Lower leg skin (tissue), 4 donors: ENCODE measurements around the gene LRIT1. TPM values are rescaled to one million over a fixed set of nuclear protein-coding genes. Genes with fewer than 3 reads are reported as not detected.
"Not testable (repeated sequence)": the region's sequence is repeated elsewhere in the genome, so short reads cannot be mapped to it uniquely, and the experiment has no call there.

Experiments
- DNase-seq, 2 donors: peaks; one replicate each; pipeline ENCODE4 v3.0.0-alpha.2; 2019; ENCODE audit warnings: low spot score in 2 of 2
- H3K4me3 ChIP-seq: fragments of 200-600 bp; sonication (generic); 2 replicates; pipeline ENCODE4 v1.5.1; 2017; ENCODE audit warnings: mild to moderate bottlenecking, low read depth; ENCODE audit not compliant: poor library complexity, severe bottlenecking
- POLR2A ChIP-seq, 2 donors: fragments of 450-650 bp; IDR thresholded peaks; one replicate each; pipeline ENCODE4 v1.6.1; 2016 to 2017; ENCODE audit warnings: antibody characterized with exemption in 2 of 2, mild to moderate bottlenecking in 1 of 2, moderate library complexity in 1 of 2
- WGBS, 2 donors: methylation state at CpG; one replicate each; pipeline ENCODE4 v1.1.5; 2018; 5-methylcytosine and 5-hydroxymethylcytosine counted together
- intact Hi-C: fragments of 100-400 bp; cut with DNase I; formaldehyde crosslinking; loops from one replicate; pipeline ENCODE4 v1.15.0; 2023; ENCODE audit warnings: low total_unique reads
- total RNA-seq, 4 donors: library from RNA; depleted of rRNA; stranded (reverse); fragments of >200 nt; gene quantifications; one replicate each; pipeline ENCODE4 v1.1.0, GENCODE V29; 2016
- TF ChIP-seq, protein P1 (sequence below), 3 donors: fragments of 450-650 bp; IDR thresholded peaks; one replicate each; pipeline ENCODE4 v1.5.1; 2016; ENCODE audit warnings: antibody characterized with exemption in 3 of 3, mild to moderate bottlenecking in 3 of 3, moderate library complexity in 2 of 3

LRIT1 gene, protein sequence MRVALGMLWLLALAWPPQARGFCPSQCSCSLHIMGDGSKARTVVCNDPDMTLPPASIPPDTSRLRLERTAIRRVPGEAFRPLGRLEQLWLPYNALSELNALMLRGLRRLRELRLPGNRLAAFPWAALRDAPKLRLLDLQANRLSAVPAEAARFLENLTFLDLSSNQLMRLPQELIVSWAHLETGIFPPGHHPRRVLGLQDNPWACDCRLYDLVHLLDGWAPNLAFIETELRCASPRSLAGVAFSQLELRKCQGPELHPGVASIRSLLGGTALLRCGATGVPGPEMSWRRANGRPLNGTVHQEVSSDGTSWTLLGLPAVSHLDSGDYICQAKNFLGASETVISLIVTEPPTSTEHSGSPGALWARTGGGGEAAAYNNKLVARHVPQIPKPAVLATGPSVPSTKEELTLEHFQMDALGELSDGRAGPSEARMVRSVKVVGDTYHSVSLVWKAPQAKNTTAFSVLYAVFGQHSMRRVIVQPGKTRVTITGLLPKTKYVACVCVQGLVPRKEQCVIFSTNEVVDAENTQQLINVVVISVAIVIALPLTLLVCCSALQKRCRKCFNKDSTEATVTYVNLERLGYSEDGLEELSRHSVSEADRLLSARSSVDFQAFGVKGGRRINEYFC
- under 1 TPM in 1 of 4 donors, not detected in 3; 0.19 TPM for total RNA-seq

DNA sequence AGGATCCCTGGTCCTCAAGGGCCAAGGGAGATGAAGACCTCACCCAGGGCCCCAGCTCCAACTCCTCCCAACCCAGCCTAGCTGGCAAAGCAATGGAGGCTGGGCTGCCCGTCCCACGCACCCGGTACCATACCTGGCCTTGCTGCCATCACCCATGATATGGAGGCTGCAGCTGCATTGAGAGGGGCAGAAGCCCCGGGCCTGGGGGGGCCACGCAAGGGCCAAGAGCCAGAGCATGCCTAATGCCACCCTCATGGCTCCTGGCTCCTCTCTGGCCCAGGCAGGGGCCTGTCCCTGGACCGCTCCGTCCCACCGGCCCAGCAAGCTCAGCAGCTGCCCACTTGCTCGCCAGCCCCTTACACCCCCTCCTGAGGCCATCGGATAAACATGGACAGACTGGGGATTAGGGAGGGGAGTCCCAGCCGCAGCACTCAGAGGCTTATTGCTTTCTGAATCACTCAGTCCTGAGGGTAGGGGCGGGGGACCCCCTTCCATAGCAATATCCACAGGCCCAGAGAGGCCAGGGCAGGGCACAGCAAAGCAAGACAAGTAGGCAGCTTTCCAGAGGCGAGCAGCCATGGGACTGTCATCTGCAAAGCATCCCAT, at the start of gene LRIT1:
Gene LRIT1 (minus strand): TSS at position 362 of the 606 bp plus-strand sequence. CDS start 107 bp downstream, at position 255.
- TF ChIP-seq, protein P1, sequence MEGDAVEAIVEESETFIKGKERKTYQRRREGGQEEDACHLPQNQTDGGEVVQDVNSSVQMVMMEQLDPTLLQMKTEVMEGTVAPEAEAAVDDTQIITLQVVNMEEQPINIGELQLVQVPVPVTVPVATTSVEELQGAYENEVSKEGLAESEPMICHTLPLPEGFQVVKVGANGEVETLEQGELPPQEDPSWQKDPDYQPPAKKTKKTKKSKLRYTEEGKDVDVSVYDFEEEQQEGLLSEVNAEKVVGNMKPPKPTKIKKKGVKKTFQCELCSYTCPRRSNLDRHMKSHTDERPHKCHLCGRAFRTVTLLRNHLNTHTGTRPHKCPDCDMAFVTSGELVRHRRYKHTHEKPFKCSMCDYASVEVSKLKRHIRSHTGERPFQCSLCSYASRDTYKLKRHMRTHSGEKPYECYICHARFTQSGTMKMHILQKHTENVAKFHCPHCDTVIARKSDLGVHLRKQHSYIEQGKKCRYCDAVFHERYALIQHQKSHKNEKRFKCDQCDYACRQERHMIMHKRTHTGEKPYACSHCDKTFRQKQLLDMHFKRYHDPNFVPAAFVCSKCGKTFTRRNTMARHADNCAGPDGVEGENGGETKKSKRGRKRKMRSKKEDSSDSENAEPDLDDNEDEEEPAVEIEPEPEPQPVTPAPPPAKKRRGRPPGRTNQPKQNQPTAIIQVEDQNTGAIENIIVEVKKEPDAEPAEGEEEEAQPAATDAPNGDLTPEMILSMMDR (IDR thresholded peaks at IDR 0.05), result no peak
- no peak for TF ChIP-seq POLR2A (IDR thresholded peaks at IDR 0.05)
- no peak for DNase-seq

DNA sequence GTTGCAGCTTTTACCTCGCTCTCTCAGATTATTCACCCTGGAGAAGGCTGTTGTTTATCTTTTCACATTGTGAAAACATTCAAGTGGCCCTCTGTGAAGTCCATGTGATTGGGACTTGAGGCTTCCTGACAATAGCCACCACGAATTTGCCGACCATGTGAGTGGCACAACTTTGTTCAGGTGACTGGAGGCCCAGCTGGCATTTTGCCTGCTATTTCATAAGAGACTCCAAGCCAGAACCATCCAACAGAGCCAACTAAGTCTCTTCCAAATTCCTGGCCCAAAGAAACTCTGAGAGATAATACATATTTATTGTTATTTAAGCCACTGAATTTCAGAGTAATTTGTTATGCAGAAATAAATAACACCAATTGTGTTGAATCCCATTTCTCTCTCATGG, 48.9 kb upstream of the LRIT1 start:
- 73 to 78% methylated on average over 3 of the region's 3 CpGs for WGBS, 2 donors
- TF ChIP-seq POLR2A (IDR thresholded peaks at IDR 0.05), result no peak
- TF ChIP-seq, protein P1 (IDR thresholded peaks at IDR 0.05), result no peak
- DNase-seq, result no peak
- no peak overlapping the region for H3K4me3 ChIP-seq
- intact Hi-C loops, result no loop called here

More for the DNA sequence above, at the start of gene LRIT1:
- WGBS, 2 donors, result 82 to 90% methylated on average over 12 to 13 of the region's 13 CpGs
- no peak within 1 kb of the TSS for H3K4me3 ChIP-seq
- intact Hi-C loops, result no loop called here

DNA sequence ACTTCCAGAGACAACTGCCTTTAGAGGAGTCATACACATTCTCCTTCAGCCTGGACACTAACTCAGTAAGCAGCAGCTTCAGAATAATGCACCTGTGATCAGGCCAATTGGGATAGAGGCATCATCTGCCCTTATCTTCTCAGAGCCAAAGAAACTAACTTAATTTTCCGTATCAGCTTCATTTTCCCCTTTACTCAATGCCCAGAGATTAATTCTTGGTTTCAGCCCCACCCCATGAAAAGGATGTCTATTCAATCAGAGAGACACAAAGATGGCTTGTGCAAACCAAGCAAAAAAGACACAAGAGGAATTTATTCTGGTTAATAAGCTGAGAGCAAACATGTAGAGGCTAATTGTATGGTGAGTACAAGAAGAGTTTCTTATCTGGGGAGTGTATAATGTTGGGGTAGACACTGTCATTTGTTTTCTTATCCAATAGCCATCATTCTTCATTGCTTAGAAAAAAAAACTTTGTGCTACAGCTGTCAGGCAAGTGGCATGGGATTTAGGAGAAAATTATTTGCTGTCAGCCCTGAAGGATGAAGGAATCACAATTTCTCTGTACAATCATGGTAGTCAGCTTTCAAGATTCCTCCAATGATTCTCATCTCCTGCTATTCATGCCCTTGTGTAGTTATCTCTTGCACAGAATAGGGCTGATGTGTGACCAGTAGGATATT, 48.3 kb upstream of the LRIT1 start:
- intact Hi-C loops, result loop anchor here (5.0 kb wide), 1 partner anchor 1163 kb away; no protein-coding TSS in a partner anchor
- no peak for TF ChIP-seq POLR2A (IDR thresholded peaks at IDR 0.05)
- TF ChIP-seq, protein P1 (IDR thresholded peaks at IDR 0.05), result no peak
- no peak for DNase-seq
- H3K4me3 ChIP-seq, result no peak overlapping the region
- 75 to 83% methylated on average over 1 of the region's 1 CpG for WGBS, 2 donors

DNA sequence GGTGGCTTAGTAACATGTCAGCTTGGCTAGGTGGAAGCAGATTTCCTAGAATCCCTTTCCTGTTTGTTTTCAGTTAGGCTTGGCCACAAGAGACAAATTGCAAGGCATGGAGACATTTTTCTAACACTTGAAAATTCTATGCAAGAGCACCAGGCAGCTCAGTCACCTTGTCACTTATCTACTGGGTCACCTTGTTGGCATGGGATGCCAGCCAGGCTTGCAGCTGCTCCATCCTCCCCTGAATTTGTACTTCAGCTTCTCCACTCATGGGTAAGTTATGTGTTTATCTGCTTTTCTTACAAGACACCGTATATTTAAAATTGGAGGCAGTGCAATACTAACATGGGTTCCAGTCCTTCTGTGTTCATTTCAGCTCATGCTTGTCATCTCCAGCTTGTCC, 46.8 kb upstream of the LRIT1 start:
- 89 to 91% methylated on average over 1 of the region's 1 CpG for WGBS, 2 donors
- H3K4me3 ChIP-seq, result no peak overlapping the region
- TF ChIP-seq, protein P1 (IDR thresholded peaks at IDR 0.05), result no peak
- TF ChIP-seq POLR2A (IDR thresholded peaks at IDR 0.05), result no peak
- no peak for DNase-seq
- intact Hi-C loops, result loop anchor here (5.0 kb wide), 1 partner anchor 1164 kb away; no protein-coding TSS in a partner anchor

DNA sequence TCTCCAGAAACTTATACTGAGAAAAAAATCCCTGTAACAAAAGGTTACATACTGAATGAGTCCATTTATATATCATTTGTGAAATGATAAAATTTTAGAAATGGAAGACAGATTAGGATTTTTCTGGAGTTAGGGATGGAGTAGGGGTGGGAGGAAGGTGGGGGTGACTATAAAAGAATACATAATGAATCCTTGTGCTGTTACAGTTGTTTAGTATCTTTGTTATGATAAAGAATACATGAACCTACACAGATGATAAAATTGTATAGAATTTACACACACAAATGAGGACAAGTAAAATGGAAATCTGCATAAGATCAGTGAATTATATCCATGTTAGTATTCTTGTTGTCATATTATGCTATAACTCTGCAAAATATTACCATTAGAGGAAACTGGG, 45.3 kb upstream of the LRIT1 start:
- no peak overlapping the region for H3K4me3 ChIP-seq
- TF ChIP-seq POLR2A (IDR thresholded peaks at IDR 0.05), result no peak
- TF ChIP-seq, protein P1 (IDR thresholded peaks at IDR 0.05), result no peak
- no peak for DNase-seq
- intact Hi-C loops, result loop anchor here (5.0 kb wide), 1 partner anchor 1166 kb away; no protein-coding TSS in a partner anchor

DNA sequence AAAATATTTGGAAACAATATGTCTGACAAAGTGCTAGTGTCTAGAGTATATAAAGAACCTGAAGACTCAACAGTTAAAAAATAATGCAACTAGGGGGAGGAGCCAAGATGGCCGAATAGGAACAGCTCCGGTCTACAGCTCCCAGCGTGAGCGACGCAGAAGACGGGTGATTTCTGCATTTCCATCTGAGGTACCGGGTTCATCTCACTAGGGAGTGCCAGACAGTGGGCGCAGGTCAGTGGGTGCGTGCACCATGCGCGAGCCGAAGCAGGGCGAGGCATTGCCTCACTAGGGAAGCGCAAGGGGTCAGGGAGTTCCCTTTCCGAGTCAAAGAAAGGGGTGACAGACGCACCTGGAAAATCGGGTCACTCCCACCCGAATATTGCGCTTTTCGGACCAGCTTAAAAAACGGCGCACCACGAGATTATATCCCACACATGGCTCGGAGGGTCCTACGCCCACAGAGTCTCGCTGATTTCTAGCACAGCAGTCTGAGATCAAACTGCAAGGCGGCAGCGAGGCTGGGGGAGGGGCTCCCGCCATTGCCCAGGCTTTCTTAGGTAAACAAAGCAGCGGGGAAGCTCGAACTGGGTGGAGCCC, 38.6 kb upstream of the LRIT1 start:
- intact Hi-C loops, result not testable (repeated sequence)
- WGBS, 2 donors, result 79 to 83% methylated on average over 27 to 30 of the region's 31 CpGs

More for the DNA sequence above, 38.6 kb upstream of the LRIT1 start:
- not testable (repeated sequence) for H3K4me3 ChIP-seq, DNase-seq
